ENCODE results near the gene CPLX3.

The CPLX3 gene

DNA sequence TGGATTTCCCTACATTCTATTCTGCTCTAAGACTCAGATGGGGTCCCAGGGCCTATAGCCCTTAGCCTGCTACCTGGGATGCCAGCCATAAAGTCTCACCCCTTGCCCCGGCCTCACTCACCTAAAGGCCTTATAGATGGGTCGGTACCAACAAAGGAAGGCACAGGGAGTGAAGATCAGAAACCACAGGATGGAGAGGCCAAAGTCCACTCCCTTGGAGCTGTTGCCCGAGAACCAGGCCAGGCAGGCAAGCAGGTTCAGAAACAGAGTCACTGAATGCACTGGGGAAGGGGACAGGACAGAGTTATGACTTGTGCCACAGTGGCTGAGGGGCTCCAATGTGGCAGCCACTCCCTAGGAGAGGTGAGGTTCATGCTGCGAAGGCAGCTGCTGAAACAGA, 24.0 kb downstream of the CPLX3 start:
- DNase-seq (ENCODE audit: low spot score), result no peak
- H3K27ac ChIP-seq (ENCODE audit: poor library complexity, severe bottlenecking), result no peak overlapping the region
- H3K36me3 ChIP-seq (ENCODE audit: low read depth), result peaks cover 66% of the 10 kb centered on the region
- no peaks in the 10 kb centered on the region for H3K27me3 ChIP-seq (ENCODE audit: insufficient read depth, poor library complexity, severe bottlenecking)
- no peak for ATAC-seq (ENCODE audit: low read depth)
- TF ChIP-seq CTCF (IDR thresholded peaks at IDR 0.05; ENCODE audit: poor library complexity, severe bottlenecking), result no peak
- no peak overlapping the region for H3K4me3 ChIP-seq (ENCODE audit: severe bottlenecking)
- H3K4me1 ChIP-seq (ENCODE audit: insufficient read depth, poor library complexity, severe bottlenecking), result no peaks in the 10 kb centered on the region
- H3K9me3 ChIP-seq (ENCODE audit: severe bottlenecking), result no peaks in the 10 kb centered on the region

GRCh38 chr15:74851960-74852359, 25.5 kb downstream of the CPLX3 start:
- TF ChIP-seq CTCF (IDR thresholded peaks at IDR 0.05; ENCODE audit: poor library complexity, severe bottlenecking), result no peak
- H3K27me3 ChIP-seq (ENCODE audit: insufficient read depth, poor library complexity, severe bottlenecking), result no peaks in the 10 kb centered on the region
- H3K9me3 ChIP-seq (ENCODE audit: severe bottlenecking), result no peaks in the 10 kb centered on the region
- no peak overlapping the region for H3K4me3 ChIP-seq (ENCODE audit: severe bottlenecking)
- no peak for ATAC-seq (ENCODE audit: low read depth)
- no peak for DNase-seq (ENCODE audit: low spot score)
- H3K36me3 ChIP-seq (ENCODE audit: low read depth), result peaks cover 69% of the 10 kb centered on the region
- no peak overlapping the region for H3K27ac ChIP-seq (ENCODE audit: poor library complexity, severe bottlenecking)
- H3K4me1 ChIP-seq (ENCODE audit: insufficient read depth, poor library complexity, severe bottlenecking), result no peaks in the 10 kb centered on the region

DNA sequence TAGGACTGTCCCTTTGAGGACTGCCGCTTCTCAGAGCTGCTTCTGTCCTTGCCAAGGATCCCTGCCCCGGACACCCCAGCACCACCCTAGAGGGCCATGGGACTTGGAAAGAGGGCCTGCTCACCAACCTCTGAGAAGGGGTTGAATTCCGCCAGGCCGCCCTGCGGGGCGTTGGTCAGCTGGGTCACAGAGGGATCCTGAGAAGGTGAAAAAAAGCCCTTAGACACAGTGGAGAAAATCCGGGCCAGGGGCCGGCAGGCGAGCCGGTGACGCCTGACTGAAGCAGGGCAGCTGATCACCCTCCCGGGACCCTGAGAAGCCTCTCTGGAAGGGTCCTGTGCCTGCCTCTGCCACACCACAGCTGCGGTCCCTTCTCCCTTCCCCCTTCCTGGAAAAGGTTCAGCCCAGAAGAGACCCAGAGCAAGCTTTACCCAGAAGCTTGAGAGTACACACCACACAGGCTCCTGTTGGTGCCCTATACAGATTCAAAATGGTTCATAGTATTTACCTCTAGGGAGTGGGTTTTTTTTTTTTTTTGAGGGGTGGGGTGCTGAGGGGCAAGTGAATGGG, 28.1 kb downstream of the CPLX3 start:
- Histone ChIP-seq H3K36me3 (ENCODE audit: low read depth) (peaks cover 57% of the 10 kb centered on the region), H3K27ac (ENCODE audit: poor library complexity, severe bottlenecking) (no peak overlapping the region), H3K27me3 (ENCODE audit: insufficient read depth, poor library complexity, severe bottlenecking) (no peaks in the 10 kb centered on the region), H3K4me3 (ENCODE audit: severe bottlenecking) (no peak overlapping the region), H3K4me1 (ENCODE audit: insufficient read depth, poor library complexity, severe bottlenecking) (no peaks in the 10 kb centered on the region), H3K9me3 (ENCODE audit: severe bottlenecking) (no peaks in the 10 kb centered on the region)
- DNase-seq (ENCODE audit: low spot score) (no peak), ATAC-seq (ENCODE audit: low read depth) (no peak)
- TF ChIP-seq CTCF (IDR thresholded peaks at IDR 0.05; ENCODE audit: poor library complexity, severe bottlenecking), result no peak

GRCh38 chr15:74855857-74856256, 29.4 kb downstream of the CPLX3 start:
- Histone ChIP-seq H3K27me3 (ENCODE audit: insufficient read depth, poor library complexity, severe bottlenecking) (no peaks in the 10 kb centered on the region), H3K9me3 (ENCODE audit: severe bottlenecking) (no peaks in the 10 kb centered on the region), H3K4me3 (ENCODE audit: severe bottlenecking) (no peak overlapping the region), H3K4me1 (ENCODE audit: insufficient read depth, poor library complexity, severe bottlenecking) (no peaks in the 10 kb centered on the region), H3K36me3 (ENCODE audit: low read depth) (peaks cover 44% of the 10 kb centered on the region), H3K27ac (ENCODE audit: poor library complexity, severe bottlenecking) (no peak overlapping the region)
- ATAC-seq (ENCODE audit: low read depth) (no peak), DNase-seq (ENCODE audit: low spot score) (no peak)
- no peak for TF ChIP-seq CTCF (IDR thresholded peaks at IDR 0.05; ENCODE audit: poor library complexity, severe bottlenecking)

DNA sequence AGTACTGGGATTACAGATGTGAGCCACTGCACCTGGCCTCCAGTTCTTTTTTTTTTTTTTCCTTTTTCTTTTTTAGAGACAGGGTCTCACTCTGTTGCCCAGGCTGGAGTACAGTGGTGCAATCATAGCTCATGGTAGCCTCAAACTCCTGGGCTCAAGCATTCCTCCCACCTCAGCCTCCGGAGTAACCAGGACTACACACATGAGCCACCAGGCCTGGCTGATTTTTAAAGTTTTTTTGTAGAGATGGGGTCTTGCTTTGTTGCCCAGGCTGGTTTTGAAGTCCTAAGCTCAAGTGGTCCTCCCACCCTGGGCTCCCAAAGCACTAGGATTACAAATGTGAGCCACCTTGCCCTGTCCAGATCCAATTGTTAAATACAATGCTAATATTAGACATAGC, 30.1 kb downstream of the CPLX3 start:
- Histone ChIP-seq H3K27ac (ENCODE audit: poor library complexity, severe bottlenecking) (no peak overlapping the region), H3K27me3 (ENCODE audit: insufficient read depth, poor library complexity, severe bottlenecking) (no peaks in the 10 kb centered on the region), H3K4me1 (ENCODE audit: insufficient read depth, poor library complexity, severe bottlenecking) (no peaks in the 10 kb centered on the region), H3K36me3 (ENCODE audit: low read depth) (peaks cover 37% of the 10 kb centered on the region), H3K9me3 (ENCODE audit: severe bottlenecking) (no peaks in the 10 kb centered on the region), H3K4me3 (ENCODE audit: severe bottlenecking) (no peak overlapping the region)
- no peak for TF ChIP-seq CTCF (IDR thresholded peaks at IDR 0.05; ENCODE audit: poor library complexity, severe bottlenecking)
- DNase-seq (ENCODE audit: low spot score) (no peak), ATAC-seq (ENCODE audit: low read depth) (no peak)
